OCI-LY1 (cell line): ENCODE data around the gene PSD.

Experiments used
- H2AFZ ChIP-seq: fragments of 200-600 bp; sonication (generic), shearing (Covaris generic); 2 replicates; pipeline ENCODE4 v1.6.0; 2014; ENCODE audit warnings: antibody characterized with exemption, mild to moderate bottlenecking, low read length
- H3F3A ChIP-seq: fragments of 200-600 bp; sonication (generic), shearing (Covaris generic); 2 replicates; pipeline ENCODE4 v1.6.0; 2014; ENCODE audit warnings: mild to moderate bottlenecking, antibody characterized with exemption, low read length, moderate library complexity; ENCODE audit not compliant: insufficient read depth
- H3K27ac ChIP-seq: fragments of 200-600 bp; sonication (generic); 2 replicates; pipeline ENCODE4 v1.5.1; 2014; ENCODE audit warnings: low read length, mixed run types, mild to moderate bottlenecking, low read depth; ENCODE audit not compliant: poor library complexity, severe bottlenecking
- H3K27me3 ChIP-seq: fragments of 200-600 bp; sonication (generic); 2 replicates; pipeline ENCODE4 v1.6.0; 2014; ENCODE audit warnings: antibody characterized with exemption, mild to moderate bottlenecking, low read length, moderate library complexity; ENCODE audit not compliant: insufficient read depth
- H3K36me3 ChIP-seq: fragments of 200-600 bp; sonication (generic); 2 replicates; pipeline ENCODE4 v1.6.1; 2014; ENCODE audit warnings: mild to moderate bottlenecking, antibody characterized with exemption, low read length, moderate library complexity, mixed read lengths; ENCODE audit not compliant: insufficient read depth
- H3K4me1 ChIP-seq: fragments of 200-600 bp; sonication (generic); 2 replicates; pipeline ENCODE4 v1.5.1; 2014; ENCODE audit warnings: mild to moderate bottlenecking, low read length, moderate library complexity; ENCODE audit not compliant: insufficient read depth, severe bottlenecking
- H3K4me2 ChIP-seq: fragments of 200-600 bp; sonication (generic), shearing (Covaris generic); 2 replicates; pipeline ENCODE4 v1.6.1; 2014; ENCODE audit warnings: low read length
- H3K4me3 ChIP-seq: fragments of 200-600 bp; sonication (generic); 2 replicates; pipeline ENCODE4 v1.5.1; 2014; ENCODE audit warnings: low read length, low read depth, mild to moderate bottlenecking, mixed read lengths; ENCODE audit not compliant: poor library complexity, severe bottlenecking
- H3K79me2 ChIP-seq: fragments of 200-600 bp; shearing (Covaris generic); 2 replicates; pipeline ENCODE4 v1.6.1; 2016; ENCODE audit warnings: mixed run types, low read length, mixed read lengths; ENCODE audit not compliant: insufficient read depth
- H3K9ac ChIP-seq: fragments of 200-600 bp; sonication (generic), shearing (Covaris generic); 2 replicates; pipeline ENCODE4 v1.6.1; 2014; ENCODE audit warnings: mild to moderate bottlenecking, low read length, mixed read lengths
- H3K9me2 ChIP-seq: fragments of 200-600 bp; sonication (generic), shearing (Covaris generic); 2 replicates; pipeline ENCODE4 v1.6.1; 2014; ENCODE audit warnings: low read depth, mild to moderate bottlenecking, low read length, mixed read lengths
- H3K9me3 ChIP-seq: fragments of 200-600 bp; shearing (Covaris generic); 2 replicates; pipeline ENCODE4 v1.6.1; 2014; ENCODE audit warnings: low read length, mixed read lengths
- H4K20me1 ChIP-seq: fragments of 200-600 bp; sonication (generic), shearing (Covaris generic); 2 replicates; pipeline ENCODE4 v1.6.0; 2016; ENCODE audit warnings: mild to moderate bottlenecking, low read length; ENCODE audit not compliant: insufficient read depth
- CTCF ChIP-seq: fragments of 200-600 bp; sonication (generic), shearing (Covaris generic); IDR thresholded peaks from 2 replicates; pipeline ENCODE4 v1.5.1; 2017; ENCODE audit warnings: mild to moderate bottlenecking, antibody characterized with exemption, low read length, moderate library complexity, mixed read lengths
- EZH2 ChIP-seq: fragments of 200-600 bp; sonication (generic), shearing (Covaris generic); IDR thresholded peaks from 2 replicates; pipeline ENCODE4 v1.8.0; 2017; ENCODE audit warnings: borderline replicate concordance, mixed run types, mild to moderate bottlenecking, antibody characterized with exemption, low read length, moderate library complexity, mixed read lengths

Gene PSD

GRCh38 chr10:102396317-102396650 lies 22.3 kb downstream of the PSD start:
- Histone ChIP-seq H3K9ac (peak overlapping the region; percentile 73), H3K36me3 (no peaks in the 10 kb centered on the region; the same call in 1 of the 2 replicates), H3K9me2 (no peaks in the 10 kb centered on the region)

DNA sequence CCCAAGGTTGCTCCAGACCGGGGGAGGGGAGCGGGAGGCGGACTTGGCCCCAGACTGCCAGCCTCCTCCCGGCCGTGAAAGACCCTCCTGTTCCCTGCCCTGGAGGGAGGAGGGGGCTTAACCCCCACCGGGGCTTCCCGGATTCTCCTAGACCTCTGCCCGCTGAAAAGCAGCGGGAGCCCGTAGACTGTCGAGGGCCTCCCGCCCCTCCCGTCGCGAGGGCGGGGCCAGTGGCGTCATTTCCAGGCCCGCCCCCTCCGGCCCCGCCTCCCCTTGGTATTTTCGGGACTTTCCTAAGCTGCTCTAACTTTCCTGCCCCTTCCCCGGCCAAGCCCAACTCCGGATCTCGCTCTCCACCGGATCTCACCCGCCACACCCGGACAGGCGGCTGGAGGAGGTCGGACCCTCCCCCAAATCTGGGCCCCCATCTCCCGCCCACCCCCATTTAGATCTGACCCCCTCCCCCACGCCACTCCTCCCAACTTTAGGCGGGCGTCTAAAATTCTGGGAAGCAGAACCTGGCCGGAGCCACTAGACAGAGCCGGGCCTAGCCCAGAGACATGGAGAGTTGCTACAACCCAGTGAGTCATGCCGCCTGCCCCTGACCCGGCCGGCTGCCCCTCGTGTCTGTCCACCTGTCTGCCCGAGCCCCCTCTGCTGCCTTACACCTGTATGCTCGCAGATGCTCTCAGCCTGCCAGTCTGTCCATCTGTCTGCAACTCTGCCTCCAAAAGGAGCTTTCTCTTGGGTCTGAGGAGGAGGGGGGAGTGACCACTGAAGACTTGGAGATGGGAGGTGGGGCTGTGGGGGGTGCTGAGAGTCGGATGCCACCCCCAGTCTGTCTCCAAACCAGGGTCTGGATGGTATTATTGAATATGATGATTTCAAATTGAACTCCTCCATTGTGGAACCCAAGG lies 22.9 kb downstream of the PSD start, which contains the start of gene NFKB2:
NFKB2 (plus strand) TSS at position 306 of the 917 bp plus-strand sequence; CDS start at position 561, 255 bp downstream.
- H3F3A ChIP-seq, result no peaks in the 10 kb centered on the region
- H3K9me3 ChIP-seq, result no peaks in the 10 kb centered on the region
- H3K27me3 ChIP-seq, result no peaks in the 10 kb centered on the region
- TF ChIP-seq CTCF (no peak), EZH2 (no peak)
- no peaks in the 10 kb centered on the region for H3K9me2 ChIP-seq
- peak within 1 kb of the TSS; percentile 79 for H3K4me2 ChIP-seq
- H3K9ac ChIP-seq, result peak within 1 kb of the TSS; percentile 73
- peaks cover 26% of the 10 kb centered on the region for H3K4me1 ChIP-seq
- no peak within 1 kb of the TSS for H2AFZ ChIP-seq
- no peaks in the 10 kb centered on the region for H3K79me2 ChIP-seq
- H3K27ac ChIP-seq, result peak within 1 kb of the TSS; percentile 73
- H4K20me1 ChIP-seq, result no peaks in the 10 kb centered on the region
- peak within 1 kb of the TSS; percentile 79 for H3K4me3 ChIP-seq
- no peaks in the 10 kb centered on the region for H3K36me3 ChIP-seq

More at GRCh38 chr10:102396317-102396650, 22.3 kb downstream of the PSD start:
- Histone ChIP-seq H3K27ac (peak overlapping the region; percentile 60), H3K4me3 (peak overlapping the region; percentile 79), H3K4me1 (peaks cover 26% of the 10 kb centered on the region), H3K4me2 (peak overlapping the region; percentile 79), H3K79me2 (no peaks in the 10 kb centered on the region), H2AFZ (no peak overlapping the region), H4K20me1 (no peaks in the 10 kb centered on the region), H3K27me3 (no peaks in the 10 kb centered on the region), H3F3A (no peaks in the 10 kb centered on the region), H3K9me3 (no peaks in the 10 kb centered on the region)
- no peak for TF ChIP-seq CTCF
- TF ChIP-seq EZH2, result no peak

GRCh38 chr10:102394801-102395399 lies 23.7 kb downstream of the PSD start:
- no peaks in the 10 kb centered on the region for H3K79me2 ChIP-seq
- no peaks in the 10 kb centered on the region for H3K9me3 ChIP-seq
- no peaks in the 10 kb centered on the region for H4K20me1 ChIP-seq
- H3K4me3 ChIP-seq, result peak overlapping the region; percentile 79
- no peaks in the 10 kb centered on the region for H3K36me3 ChIP-seq
- H2AFZ ChIP-seq, result no peak overlapping the region
- H3K27ac ChIP-seq, result peak overlapping the region; percentile 73
- peak overlapping the region; percentile 73 for H3K9ac ChIP-seq
- H3K4me1 ChIP-seq, result peaks cover 22% of the 10 kb centered on the region
- H3K9me2 ChIP-seq, result no peaks in the 10 kb centered on the region
- peak overlapping the region; percentile 79 for H3K4me2 ChIP-seq
- no peaks in the 10 kb centered on the region for H3F3A ChIP-seq
- no peaks in the 10 kb centered on the region for H3K27me3 ChIP-seq
- no peak for TF ChIP-seq EZH2
- no peak for TF ChIP-seq CTCF
